GM18861 (cell line): ENCODE measurements around the gene FGG.

Experiments used
- ATAC-seq: cut with Tn5 transposase; IDR thresholded peaks from one replicate; pipeline ENCODE4 v1.9.1; 2021; ENCODE audit not compliant: unreplicated experiment

The FGG gene

DNA sequence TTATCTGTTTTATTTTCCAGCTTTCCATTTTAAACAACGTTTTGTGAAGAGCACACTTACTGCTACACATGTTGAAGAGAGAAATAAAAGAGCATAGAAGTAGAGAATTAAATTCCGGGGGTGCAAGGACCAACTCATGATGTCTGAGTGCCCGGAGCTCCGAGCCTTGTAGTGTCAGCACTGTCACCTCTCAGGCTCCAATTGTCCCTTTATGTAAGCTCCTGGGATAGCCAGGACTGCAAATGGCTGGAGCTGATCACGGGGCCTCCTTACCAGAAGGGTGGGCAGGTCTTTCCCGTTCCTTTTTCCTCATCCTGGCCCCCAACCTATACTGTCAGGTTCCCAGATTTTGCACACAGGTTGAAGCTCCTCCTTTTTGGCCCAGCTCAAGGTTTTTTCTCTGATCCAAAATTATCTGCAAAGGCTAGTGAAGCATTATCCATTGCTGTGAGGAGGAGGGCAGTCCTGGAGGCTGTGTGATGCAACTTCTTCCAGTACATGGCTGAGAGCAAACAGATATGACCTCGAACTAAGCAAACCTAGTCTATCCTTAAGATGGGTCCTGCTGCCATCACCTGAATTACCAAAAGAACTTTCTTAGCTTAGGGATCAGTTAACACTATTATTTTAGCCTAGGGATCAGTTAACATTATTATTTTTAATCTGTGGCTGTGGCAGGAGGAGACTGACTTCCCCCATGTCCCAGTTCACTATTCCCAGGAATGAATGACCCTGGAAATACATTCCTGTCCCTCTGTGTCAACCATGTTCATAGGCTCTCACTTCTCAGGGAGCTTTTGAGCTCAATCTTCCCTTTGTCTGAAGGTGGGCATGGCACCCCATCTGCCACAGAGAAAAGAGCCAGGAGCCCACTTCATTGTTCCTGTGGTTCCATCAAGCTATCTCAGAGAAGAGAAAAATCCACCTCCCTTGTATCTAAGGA lies at the start of gene FGG:
Gene FGG, minus strand, starts transcription at position 185 of the 943 bp plus-strand sequence. Its CDS starts 47 bp downstream, at position 138.
- no peak for ATAC-seq

DNA sequence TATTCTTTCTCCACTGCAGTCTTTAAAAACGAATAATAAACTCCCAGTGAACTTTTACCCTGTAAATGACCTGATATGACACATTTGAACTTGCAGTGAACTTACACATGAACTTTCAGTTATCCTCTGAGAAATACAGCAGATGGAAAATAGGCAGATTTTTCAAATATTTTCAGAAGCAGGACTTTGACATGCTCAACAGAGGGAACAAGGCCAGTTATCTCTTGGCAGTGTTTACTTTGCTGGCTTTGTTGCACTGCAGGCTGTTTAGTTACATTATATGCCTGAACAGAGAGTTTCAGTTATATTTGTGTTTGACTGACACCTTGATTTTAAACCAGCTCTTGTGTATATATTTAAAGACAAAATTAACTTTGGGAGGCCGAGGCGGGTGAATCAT lies 47.6 kb upstream of the FGG start:
- no peak for ATAC-seq

DNA sequence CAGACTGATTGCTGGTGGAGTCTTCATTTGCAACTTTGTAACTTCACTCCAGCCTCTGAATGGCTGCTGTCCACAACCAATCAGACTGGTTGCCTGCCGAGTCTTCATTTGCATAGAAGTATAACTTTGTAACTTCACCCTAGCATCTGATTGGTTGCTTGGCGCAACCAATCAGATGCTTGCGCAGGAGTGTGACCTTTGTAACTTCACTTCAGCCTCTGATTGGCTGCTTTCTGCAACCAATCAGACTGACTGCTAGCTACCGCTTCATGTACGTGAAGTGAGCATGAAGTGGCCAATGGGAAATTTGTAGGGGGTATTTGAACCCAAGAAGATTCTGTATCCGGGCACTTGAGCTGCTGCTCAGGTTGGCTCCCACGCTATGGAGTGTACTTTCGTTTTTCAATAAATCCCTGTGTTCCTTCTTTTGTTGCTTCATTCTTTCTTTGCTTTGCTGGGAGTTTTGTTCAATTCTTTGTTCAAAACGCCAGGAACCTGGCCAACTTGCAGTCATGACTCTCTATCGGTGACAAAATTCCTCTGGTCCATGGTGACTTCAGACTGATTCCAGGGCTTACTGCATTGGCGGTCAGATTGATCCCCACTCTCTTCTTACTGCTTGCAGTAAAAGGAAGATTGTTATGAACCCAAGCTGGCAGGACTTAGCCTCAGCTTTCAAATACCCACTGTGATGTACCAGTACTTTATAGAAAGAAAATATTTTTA lies 46.4 kb upstream of the FGG start:
- ATAC-seq: no peak

DNA sequence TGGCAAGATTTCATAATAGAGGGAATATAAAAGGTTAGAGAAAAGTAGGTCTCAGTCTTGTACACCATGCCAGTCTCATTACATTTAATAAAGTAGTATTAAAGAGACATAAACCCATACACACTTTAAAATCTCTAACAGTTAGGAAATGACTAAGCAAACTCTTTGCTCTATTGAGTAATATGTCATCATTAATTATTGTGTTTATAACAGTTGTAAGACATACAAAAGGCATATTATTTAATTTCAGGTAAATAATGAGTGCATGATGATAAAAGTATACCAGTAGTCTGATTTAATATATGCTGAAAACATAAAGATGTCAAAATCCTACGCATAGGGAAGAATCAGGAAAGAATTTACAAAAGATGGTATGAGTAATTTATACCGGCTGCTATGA lies 31.0 kb upstream of the FGG start:
- no peak for ATAC-seq

DNA sequence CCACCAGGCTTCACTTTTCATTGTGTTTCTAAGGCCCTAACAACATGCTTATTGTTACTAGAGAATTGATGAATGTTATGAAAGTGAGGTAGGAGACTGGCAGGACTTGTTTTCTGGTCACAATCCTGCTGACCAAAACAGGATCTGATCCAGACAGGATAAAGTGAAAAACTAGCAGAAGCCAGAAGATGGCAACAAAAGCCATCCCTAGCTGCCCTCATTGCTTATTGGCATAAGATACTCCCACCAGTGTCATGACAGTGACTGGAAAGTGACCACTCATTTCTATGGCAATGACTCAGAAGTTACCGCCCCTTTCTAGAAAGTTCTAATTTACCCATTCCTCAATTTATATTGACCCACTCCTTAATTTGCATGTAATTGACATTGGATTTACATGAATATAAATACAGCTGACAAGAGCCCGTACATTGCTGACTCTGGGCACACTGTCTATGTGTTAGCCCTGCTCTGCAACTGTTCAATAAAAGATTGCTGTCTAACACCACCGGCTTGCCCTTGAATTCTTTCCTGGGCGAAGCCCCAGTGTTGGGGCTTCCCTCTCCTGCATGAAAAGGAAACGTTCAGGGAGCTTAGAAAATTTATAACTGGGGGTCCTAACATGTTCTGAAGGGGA lies 30.0 kb upstream of the FGG start:
- no peak for ATAC-seq

DNA sequence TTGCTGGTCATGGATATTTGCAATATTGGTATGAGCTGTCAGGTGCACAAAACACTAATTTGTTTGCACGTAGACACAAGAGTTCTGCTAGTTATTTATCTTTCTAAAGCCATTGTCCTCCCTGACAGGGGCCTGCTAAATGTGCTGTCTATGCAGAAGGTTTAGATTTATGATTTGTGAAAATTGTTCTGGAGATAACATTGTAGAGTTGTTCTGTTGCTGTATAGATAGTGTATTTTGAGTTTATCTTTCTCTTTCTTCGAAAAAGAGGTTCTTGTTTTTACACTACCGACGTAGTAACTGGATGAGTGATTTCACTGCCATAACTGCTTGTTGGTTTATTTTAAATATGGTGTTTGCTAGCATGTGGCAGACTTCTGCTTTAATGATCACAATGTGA lies 28.5 kb upstream of the FGG start:
- ATAC-seq: no peak

DNA sequence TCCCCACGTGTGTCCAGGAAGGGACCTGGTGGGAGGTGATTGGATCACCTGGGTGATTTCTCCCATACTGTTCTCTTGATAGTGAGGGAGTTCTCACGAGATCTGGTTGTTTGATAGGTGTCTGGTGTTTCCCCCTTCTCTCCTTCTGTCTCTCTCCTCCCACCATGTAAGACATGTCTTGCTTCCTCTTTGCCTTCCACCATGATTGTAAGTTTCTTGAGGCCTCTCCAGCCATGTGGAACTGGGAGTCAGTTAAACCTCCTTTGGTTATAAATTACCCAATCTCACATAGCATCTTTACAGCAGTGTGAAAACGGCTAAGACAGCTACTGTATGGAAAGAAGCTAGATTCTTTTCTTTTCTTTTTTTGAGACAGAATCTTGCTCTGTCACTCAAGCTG lies 21.6 kb upstream of the FGG start:
- peak; percentile 59 for ATAC-seq

DNA sequence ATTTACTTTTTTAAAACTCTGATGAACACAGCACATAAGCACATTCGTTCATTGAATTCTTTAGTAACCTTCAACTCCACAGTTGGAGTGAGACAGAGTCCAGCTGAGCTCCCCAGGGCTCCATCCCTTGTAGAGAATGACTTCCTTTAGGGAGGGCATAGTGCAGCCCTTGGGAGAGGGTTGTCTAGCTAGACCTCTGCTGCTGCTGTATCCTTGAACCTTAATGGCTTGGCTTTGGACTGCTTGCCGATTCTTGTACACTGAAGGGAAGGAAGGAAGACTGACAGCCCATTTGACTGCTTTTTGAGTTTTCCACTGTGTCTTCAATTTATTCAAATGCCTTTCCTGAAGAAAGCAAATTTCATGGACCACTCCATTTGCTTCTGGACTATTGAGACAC lies 19.4 kb upstream of the FGG start:
- ATAC-seq: no peak

DNA sequence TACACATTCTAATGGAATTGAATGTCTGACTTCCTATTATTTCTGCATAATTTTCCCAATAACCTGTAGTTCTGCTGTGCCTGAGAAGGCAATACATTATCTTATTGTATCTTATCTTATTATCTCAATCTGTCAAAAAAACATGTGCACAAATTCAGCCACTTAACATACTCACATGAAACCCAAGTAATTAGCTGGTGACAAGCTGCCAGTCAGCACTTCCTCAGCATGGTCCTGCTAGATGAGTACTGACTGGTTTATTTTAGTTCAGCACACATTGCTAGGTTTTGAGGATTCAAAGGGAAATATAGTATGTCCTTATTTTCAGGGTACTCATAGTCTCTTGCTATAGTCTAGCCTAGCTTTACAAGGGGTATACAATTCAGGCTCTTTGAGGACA lies 17.9 kb upstream of the FGG start:
- no peak for ATAC-seq

DNA sequence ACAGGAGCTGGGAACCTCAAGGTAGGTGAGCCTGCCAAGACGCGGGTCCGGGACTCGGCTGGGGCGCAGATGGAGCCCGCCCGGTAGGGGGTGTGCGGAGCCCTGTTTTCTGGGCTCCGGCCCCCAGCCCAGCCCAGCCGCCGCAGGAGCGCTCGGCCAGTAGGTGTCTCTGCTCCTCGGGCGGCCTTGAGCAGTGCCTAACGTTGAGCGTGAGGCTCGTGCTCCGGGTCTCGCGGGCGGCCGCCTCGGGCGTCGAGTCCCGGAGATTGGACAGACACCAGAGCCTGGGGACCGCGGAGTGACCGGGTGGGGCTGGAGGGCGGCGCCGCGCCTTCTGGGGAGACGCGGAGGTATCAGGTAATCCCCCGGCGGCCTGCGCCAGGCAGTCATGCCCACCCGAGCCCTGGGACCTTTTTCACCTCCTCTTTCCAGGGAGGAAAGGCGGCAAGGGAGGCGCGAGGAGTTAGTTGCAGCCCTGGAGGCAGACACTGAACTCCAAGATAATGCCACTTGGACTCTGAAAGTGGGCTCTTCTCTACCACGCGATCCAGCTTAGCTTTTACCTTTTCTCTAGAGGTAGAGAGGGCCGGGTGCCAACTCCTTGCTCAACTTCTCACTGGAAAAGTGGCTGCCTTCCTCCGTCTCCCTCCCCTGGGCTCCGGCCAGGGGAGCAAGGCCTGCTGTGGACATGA lies 14.5 kb upstream of the FGG start:
- ATAC-seq: peak; percentile 96

DNA sequence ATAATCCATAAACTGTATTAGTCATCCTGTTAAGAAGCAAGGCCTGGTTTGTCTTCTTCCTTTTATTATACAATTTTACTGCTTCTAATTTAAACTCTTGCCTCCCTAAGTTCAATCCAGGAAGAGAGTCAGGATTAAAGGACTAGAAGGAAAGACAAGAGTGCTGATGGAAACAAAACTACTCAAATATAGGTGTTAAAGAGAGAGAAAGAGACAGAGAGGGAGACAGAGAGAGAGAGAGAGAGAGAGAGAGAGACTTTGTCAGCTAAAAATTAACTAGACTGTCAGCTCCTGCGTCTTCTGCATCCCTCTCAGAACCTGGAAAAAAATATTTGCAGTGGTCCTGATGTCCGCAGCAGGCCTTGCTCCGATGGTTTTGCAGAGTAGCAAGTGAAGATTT lies 13.5 kb upstream of the FGG start:
- no peak for ATAC-seq

DNA sequence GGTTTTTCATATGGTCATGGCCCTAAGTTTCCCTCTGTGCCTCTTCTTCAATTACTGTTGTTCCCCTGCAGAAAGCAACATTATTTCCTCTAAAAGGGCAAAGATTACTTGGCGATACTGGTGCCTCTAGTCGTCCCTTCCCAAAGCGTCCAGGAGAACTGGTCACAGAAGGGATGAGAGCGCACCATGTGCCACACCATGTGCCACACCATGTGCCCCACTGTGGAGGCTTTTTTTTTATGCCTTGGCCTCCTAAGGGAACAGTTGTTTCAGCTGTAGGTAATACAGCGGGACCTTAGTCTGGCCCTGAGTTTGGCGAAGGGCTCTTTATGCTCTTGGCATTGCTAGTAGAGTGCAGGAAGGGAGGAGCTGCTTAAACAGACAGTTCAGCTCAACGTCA lies 11.5 kb upstream of the FGG start:
- ATAC-seq: no peak

DNA sequence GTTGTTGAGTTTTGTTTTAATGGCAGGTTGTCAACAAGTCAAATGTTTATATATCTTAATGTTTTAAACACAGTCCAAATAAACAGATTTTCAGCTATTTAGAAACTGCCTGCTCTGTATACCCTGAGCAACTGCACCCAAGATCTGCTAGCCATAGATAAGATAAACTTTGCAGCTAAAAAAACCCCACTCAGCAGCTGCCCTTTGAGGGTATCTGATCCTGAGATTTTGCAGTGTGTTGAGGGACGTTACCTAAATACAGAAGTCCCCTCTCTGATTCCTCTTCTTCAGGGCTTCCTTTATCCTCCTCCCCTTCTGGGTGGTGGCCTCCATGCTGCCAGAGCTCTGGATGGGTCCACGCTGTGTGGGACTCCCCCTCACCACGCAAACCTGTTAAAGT lies 11.0 kb upstream of the FGG start:
- no peak for ATAC-seq

DNA sequence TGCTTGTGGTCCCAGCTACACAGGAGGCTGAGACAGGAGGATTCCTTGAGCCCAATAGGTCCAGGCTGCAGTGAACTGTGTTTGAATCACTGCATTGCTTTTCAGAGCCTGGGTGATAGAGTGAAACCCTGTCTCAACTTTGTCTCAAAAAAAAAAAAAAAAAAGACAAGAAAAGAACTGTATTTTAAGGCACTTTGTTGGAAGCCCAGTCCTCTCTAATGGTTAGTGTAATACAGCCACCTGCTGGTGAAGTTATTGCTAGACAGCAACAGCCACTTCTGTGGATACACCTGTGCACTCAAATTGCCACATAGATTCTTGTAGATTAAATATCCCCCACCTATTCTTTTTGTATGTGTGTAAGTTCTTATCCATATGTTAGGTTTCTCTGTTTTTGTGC lies 10.1 kb upstream of the FGG start:
- ATAC-seq: peak; percentile 34

DNA sequence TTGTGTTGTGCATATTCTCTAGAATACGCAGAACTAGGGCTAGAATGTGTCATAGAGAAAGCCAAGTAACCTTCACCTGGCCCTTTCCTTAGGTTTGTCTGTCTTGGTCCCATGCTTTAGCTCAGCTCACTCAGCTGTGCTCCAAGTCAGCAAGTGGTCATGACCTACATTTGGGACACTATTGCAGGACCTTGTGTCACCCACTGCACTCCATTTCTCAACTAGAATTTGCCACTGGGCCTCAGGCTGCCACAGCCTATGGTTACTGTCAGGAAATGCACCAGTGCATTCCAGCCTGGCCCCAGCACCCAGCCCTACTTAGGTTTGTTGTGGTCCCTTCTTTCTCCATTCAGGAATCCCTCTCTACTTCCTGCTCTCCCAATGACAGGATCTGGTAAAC lies 7.7 kb upstream of the FGG start:
- no peak for ATAC-seq

DNA sequence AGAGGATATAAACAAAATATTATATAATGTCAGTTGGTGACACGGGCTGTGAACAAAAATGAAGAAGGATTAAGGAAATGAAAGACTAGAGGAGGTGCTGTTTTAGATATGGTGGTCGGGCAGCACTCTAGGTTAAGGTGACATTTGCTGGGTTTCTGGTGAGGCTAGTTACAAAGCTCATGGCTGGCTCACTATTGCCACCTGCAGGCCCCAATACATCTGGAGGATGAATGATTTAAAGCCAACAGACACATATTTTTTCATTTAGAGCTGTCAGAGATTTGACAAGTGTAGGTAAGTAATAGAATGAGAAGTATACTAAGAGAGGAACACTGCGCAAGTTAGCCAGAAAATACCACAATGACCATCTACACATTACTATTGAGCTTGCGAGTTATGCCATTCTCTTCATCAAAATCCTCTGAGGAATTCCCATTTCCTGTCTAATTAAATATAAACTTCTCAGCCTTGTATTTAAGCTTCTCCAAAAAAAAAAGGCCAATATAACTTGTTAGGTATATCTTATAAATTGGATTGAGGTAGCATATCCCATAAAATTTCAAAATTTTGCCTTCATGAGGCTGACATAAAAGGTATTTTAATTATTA lies 6.4 kb upstream of the FGG start:
- ATAC-seq: peak; percentile 68

DNA sequence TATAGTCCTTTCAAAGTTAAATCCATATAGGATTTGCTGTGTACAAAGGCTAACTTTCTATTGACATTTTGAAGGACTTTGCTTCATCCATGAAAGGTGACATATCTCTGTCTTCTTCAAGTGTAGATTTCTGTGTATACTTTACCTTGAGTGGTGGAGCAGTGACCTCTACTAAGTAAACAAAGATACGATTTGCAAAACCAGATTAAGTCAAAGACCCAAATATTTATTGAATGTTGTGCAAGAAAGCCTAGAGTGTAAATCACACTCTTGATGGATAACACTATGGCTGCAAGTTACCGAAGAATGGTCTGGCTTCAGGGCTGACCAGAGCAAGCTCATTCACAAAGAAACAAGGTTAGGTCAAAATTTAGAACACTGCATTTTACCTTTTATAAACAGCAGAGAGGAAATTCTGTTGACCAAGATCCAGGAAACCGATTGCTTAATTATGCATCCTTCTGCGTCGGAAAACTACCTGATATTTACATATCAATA lies 5.4 kb upstream of the FGG start:
- ATAC-seq: no peak

DNA sequence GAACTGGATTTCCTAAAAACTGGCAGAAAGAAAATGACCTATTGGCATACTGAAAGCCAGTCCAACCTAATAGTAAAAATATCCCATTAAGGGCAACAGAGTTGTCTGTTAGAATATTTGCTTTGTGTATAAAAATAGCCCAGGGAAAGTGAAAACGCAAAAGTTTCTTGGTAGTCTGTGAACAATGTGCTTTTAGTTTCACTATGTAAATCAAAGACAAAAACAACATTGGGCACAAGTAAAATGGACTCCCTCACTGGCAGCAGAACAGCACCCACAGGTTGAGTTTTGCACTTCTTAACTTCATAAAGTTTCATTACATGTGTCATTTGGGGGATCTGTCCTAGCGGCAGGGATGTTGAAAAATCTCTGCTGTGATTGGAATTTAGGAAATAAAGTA lies 4.3 kb upstream of the FGG start:
- peak; percentile 95 for ATAC-seq

DNA sequence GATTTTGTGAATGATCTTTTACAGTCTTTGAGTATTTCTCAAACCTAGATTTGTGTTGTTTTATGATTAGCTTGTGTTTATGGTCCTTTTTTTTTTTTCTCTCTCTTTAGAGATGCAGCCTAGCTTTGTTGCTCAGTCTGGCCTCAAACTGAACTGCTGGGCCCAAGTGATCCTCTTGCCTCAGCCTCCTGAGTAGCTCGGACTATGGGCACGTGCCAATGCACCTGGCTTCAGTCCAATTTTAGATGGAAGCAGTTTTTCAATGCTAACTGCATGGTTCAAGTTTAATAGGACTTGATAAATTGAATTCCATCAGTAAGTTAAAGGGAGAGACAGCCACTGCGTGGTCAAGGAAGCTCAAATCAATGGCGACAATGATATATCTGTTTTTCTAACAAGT lies 3.8 kb upstream of the FGG start:
- ATAC-seq: peak; percentile 3

DNA sequence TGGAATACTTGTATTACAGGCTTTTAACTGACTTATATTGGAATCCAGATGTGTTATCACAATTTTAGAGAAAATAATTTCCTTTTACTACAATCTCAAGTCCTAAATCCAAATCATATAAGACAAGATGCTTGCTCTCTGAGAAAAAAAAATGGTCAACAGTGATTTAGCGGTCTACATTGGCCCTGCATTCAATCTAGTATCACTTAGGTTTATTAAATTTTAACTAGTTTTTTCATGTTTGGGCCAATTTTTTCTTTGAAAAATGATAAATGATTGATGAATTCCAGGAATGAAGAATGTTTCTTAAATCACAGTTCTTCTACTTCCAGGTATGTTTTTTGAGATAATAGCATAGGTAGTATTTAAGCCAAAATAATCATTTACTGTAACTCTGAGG lies 2.8 kb upstream of the FGG start:
- no peak for ATAC-seq

DNA sequence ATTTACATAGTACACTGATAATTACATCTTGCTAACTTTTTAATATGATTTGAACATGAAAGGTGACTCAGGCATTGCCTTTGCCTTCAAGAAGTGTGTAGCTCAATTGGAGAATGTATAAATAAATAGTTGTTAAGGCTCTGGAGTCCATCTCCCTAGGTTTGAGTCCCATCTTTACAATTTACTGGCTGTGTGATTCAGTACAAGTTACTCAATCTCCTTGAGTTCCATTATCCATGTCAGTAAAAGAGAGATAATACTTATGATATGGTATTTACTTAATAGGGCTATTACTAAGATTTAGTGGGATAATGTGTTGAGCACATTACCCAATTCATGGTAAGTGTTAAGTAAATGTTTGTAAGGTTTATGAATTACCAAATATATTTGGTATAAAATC lies 1.9 kb upstream of the FGG start:
- ATAC-seq: no peak
